Ishikawa (cell line): ENCODE data around the gene RASA1.
A peak's percentile ranks its signal among the peaks of the same experiment; 100 is the strongest.

ENCODE experiments used
- CEBPB ChIP-seq: IDR thresholded peaks from 2 replicates; pipeline ENCODE4 v1.6.1; 2012
- EP300 ChIP-seq: IDR thresholded peaks from 2 replicates; pipeline ENCODE4 v1.6.1; 2012; ENCODE audit warnings: borderline replicate concordance
- NFIC ChIP-seq: IDR thresholded peaks from 2 replicates; pipeline ENCODE4 v1.6.1; 2012
- RAD21 ChIP-seq: IDR thresholded peaks from 2 replicates; pipeline ENCODE4 v1.6.1; 2012; ENCODE audit warnings: low read depth
- TAF1 ChIP-seq: IDR thresholded peaks from 2 replicates; pipeline ENCODE4 v1.6.1; 2012; ENCODE audit warnings: low read depth, mild to moderate bottlenecking
- YY1 ChIP-seq: IDR thresholded peaks from 2 replicates; pipeline ENCODE4 v1.6.1; 2012; ENCODE audit warnings: low read depth
- TF ChIP-seq, protein P1 (sequence below): IDR thresholded peaks from 2 replicates; pipeline ENCODE4 v1.6.1; 2012

DNA sequence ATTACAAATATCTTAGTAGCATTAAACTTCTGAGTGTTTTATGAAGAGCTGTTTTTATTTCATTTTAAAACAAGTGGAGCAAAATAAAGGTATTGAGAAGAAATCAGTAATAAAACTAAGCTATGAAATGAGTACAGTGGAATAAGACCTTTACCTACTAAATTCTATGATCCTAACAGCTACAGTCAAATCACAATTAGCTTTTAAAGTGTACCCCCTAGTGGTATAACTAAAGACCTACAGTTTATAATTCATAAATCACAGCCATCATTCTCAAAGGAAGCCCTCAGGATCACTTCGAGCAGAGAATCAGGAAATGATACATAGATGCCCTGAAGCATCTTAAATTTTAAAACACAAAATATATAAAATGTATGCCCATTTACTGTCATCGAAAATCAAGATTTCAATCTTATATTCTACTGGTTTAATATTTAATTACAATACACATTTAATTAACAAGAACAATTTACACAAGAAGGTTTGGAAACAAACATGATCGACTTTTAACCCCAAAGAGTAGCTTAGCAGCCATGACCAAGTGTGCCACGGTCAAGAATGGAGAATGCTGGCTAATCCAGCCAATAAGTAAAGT, 132.7 kb downstream of the RASA1 start:
- TF ChIP-seq TAF1 (no peak), NFIC (no peak), EP300 (no peak), RAD21 (peak; percentile 41), CEBPB (no peak), YY1 (no peak)
- TF ChIP-seq, protein P1, sequence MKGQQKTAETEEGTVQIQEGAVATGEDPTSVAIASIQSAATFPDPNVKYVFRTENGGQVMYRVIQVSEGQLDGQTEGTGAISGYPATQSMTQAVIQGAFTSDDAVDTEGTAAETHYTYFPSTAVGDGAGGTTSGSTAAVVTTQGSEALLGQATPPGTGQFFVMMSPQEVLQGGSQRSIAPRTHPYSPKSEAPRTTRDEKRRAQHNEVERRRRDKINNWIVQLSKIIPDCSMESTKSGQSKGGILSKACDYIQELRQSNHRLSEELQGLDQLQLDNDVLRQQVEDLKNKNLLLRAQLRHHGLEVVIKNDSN, result no peak
